Spleen (tissue), 11 donors: Measurements from ENCODE around the gene SLC1A5. TPM values are rescaled to one million over a fixed set of nuclear protein-coding genes. Genes with fewer than 3 reads are reported as not detected.

Experiments
- DNase-seq: peaks from one replicate; pipeline ENCODE4 v3.0.0-alpha.2; 2020
- H3K27ac ChIP-seq, 8 donors: fragments of 200-600 bp; sonication (generic) in 7 of 8; 1 replicate in 4 of 8; 2 replicates in 4 of 8; pipeline versions ENCODE4 v1.5.0 to v1.8.0; 2016 to 2021; ENCODE audit warnings: inconsistent platforms in 4 of 8, mild to moderate bottlenecking in 4 of 8, moderate library complexity in 1 of 8
- H3K27me3 ChIP-seq, 7 donors: fragments of 200-600 bp; sonication (generic) in 6 of 7; replicated peaks in 1 of 7; 1 replicate in 4 of 7; 2 replicates in 3 of 7; pipeline versions ENCODE4 v1.5.0 to v1.8.0; 2016 to 2021; ENCODE audit warnings: inconsistent platforms in 3 of 7, mild to moderate bottlenecking in 1 of 7
- H3K36me3 ChIP-seq, 6 donors: fragments of 200-600 bp; sonication (generic) in 5 of 6; 1 replicate in 4 of 6; 2 replicates in 2 of 6; pipeline versions ENCODE4 v1.5.0 to v1.8.0; 2016 to 2021; ENCODE audit warnings: inconsistent platforms in 2 of 6
- H3K4me1 ChIP-seq, 6 donors: fragments of 200-600 bp; sonication (generic) in 5 of 6; 1 replicate in 3 of 6; 2 replicates in 3 of 6; pipeline versions ENCODE4 v1.5.0 to v1.8.0; 2016 to 2021; ENCODE audit warnings: inconsistent platforms in 3 of 6
- H3K4me3 ChIP-seq, 8 donors: fragments of 200-600 bp; sonication (generic) in 7 of 8; 1 replicate in 4 of 8; 2 replicates in 4 of 8; pipeline versions ENCODE4 v1.5.0 to v1.8.0; 2016 to 2021; ENCODE audit warnings: inconsistent platforms in 4 of 8, mild to moderate bottlenecking in 4 of 8, moderate library complexity in 2 of 8
- H3K9me3 ChIP-seq, 8 donors: fragments of 200-600 bp; sonication (generic) in 7 of 8; 1 replicate in 4 of 8; 2 replicates in 4 of 8; pipeline versions ENCODE4 v1.5.0 to v1.8.0; 2016 to 2021; ENCODE audit warnings: inconsistent platforms in 4 of 8
- POLR2A ChIP-seq, 3 donors: fragments of 450-650 bp; IDR thresholded peaks; one replicate each; pipeline ENCODE4 v1.5.1; 2017; ENCODE audit warnings: antibody characterized with exemption in 3 of 3, mild to moderate bottlenecking in 1 of 3
- POLR2AphosphoS5 ChIP-seq, 3 donors: sonication (generic); formaldehyde crosslinking; IDR thresholded peaks; one replicate each; pipeline ENCODE4 v1.5.1; 2017; ENCODE audit warnings: antibody characterized with exemption in 3 of 3
- WGBS, 5 donors: extraction: QIAGEN DNeasy Blood & Tissue Kit in 3 of 5; methylation state at CpG; one replicate each; pipeline versions ENCODE4 v1.1.5 to v1.1.7; 2013 to 2018; 5-methylcytosine and 5-hydroxymethylcytosine counted together
- intact Hi-C: fragments of 100-400 bp; cut with DNase I; formaldehyde crosslinking; loops from one replicate; pipeline ENCODE4 v1.15.0; 2023; ENCODE audit warnings: low total_unique reads
- polyA plus RNA-seq, 3 donors: library from polyadenylated mRNA; stranded (reverse); fragments of 200-250 nt; gene quantifications; one replicate each; pipeline ENCODE4 v1.2.1, GENCODE V29; 2013
- total RNA-seq, 7 donors: library from RNA; depleted of rRNA in 3 of 7; stranded (reverse); fragments of >200 nt in 3 of 7; fragmentation: NEBNext Ultra II Directional in 4 of 7; extraction: Animal tissue kit (Norgen Biotek cat#: 25700) in 4 of 7; gene quantifications; one replicate each; pipeline versions ENCODE4 v1.1.0 to v1.2.1, GENCODE V29; 2016 to 2021
- TF ChIP-seq, protein P1 (sequence below), 11 experiments: fragments of 200-600 bp in 7 of 11; fragments of 450-650 bp in 4 of 11; sonication (generic) in 4 of 11; IDR thresholded peaks in 8 of 11; conservative IDR thresholded peaks in 3 of 11; 1 replicate in 7 of 11; 2 replicates in 4 of 11; pipeline versions ENCODE4 v1.4.0 to v1.8.0; 2016 to 2021; ENCODE audit warnings: antibody characterized with exemption in 11 of 11, inconsistent platforms in 4 of 11, mild to moderate bottlenecking in 1 of 11
- donor health status: healthy with polysubstance abuse.
- donor health status: DM: no; HTN: no; CAD: no; lungs with moderate emphysema.
- donor health status: DM: no; HTN: no; CAD: no.
- donor health status: Bipolar disorder and iron deficiency.
- donor health status: healthy.
- donor health status: DM: no; HTN: no; CAD: no.
- donor health status: DM: yes; HTN: yes; CAD: no.

SLC1A5 gene
- total and polyA plus RNA-seq, 10 donors, result 13.2 to 62.8 (median 48.0) TPM

DNA sequence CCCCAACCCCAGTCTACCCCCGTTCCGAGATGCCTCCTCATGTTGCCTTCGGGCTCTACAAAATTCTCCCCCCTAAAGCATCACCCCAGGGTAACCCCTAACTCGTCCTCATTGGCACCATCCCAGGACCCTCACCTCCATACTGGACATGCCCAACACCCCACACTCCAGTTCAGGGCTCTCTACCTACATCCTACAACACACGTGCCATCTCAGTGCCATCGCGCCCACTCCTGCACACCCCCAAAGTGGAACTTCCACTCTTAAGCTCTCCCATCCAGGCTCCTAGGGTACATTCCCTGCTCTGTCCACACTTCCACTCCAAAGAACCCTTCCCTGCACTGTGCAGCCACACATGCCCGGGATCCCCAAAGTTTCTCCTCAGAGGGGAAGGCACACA lies 43.4 kb downstream of the SLC1A5 start:
- WGBS, 5 donors, result 19 to 40% (median 27%) methylated on average over 8 of the region's 8 CpGs
- peaks cover 0 to 45% (median under 1%) of the 10 kb centered on the region in 6 donors for H3K36me3 ChIP-seq
- H3K4me1 ChIP-seq, result peaks cover 40 to 87% (median 68%) of the 10 kb centered on the region in 6 donors
- no peaks in the 10 kb centered on the region for H3K27me3 ChIP-seq
- intact Hi-C loops, result no loop called here
- TF ChIP-seq POLR2A (IDR thresholded peaks at IDR 0.05) (no peak), POLR2AphosphoS5 (IDR thresholded peaks at IDR 0.05) (no peak)
- TF ChIP-seq, protein P1, sequence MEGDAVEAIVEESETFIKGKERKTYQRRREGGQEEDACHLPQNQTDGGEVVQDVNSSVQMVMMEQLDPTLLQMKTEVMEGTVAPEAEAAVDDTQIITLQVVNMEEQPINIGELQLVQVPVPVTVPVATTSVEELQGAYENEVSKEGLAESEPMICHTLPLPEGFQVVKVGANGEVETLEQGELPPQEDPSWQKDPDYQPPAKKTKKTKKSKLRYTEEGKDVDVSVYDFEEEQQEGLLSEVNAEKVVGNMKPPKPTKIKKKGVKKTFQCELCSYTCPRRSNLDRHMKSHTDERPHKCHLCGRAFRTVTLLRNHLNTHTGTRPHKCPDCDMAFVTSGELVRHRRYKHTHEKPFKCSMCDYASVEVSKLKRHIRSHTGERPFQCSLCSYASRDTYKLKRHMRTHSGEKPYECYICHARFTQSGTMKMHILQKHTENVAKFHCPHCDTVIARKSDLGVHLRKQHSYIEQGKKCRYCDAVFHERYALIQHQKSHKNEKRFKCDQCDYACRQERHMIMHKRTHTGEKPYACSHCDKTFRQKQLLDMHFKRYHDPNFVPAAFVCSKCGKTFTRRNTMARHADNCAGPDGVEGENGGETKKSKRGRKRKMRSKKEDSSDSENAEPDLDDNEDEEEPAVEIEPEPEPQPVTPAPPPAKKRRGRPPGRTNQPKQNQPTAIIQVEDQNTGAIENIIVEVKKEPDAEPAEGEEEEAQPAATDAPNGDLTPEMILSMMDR (IDR thresholded peaks at IDR 0.05 in 8 of 11, conservative IDR thresholded peaks at IDR 0.05 in 3 of 11), result no peak
- no peaks in the 10 kb centered on the region for H3K9me3 ChIP-seq
- no peak for DNase-seq
- H3K4me3 ChIP-seq, result peak overlapping the region; percentile 82 to 99 (median 90)
- peak overlapping the region in 5 of 8 donors; percentile 90 to 97 (median 95) for H3K27ac ChIP-seq

DNA sequence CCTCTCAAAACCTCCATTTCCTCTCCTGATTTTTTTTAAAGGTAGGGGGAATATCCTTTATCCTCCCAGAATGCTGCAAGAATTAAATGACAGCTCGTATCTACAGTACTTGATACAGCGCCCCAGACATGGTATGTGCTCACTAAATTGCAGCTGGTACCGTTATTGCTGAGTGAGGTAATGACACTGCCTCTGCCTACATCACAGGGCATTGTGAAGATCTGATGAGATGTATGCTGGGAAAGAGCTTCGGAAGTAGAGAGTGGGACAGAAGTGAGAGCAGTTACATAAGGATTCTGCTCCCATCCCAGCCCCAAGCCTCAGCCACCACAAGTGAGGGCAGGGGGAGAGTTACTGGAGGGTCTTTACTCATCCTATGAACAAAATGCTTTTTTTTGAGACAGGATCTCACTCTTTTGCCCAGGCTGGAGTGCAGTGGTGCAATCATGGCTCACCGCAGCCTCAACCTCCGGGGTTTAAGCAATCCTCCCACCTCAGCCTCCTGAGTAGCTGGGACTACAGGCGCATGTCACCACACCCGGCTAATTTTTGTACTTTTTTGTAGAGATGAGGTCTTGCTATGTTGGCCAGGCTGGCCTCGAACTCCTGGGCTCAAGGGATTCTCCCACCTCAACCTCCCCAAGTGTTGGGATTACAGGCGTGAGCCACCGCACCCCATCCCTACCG lies 44.2 kb downstream of the SLC1A5 start:
- H3K9me3 ChIP-seq, result no peaks in the 10 kb centered on the region
- TF ChIP-seq, protein P1 (IDR thresholded peaks at IDR 0.05 in 8 of 11, conservative IDR thresholded peaks at IDR 0.05 in 3 of 11), result no peak
- TF ChIP-seq POLR2A (IDR thresholded peaks at IDR 0.05) (no peak), POLR2AphosphoS5 (IDR thresholded peaks at IDR 0.05) (no peak)
- peak overlapping the region in 4 of 8 donors; percentile 82 to 99 (median 94) for H3K4me3 ChIP-seq
- no peak for DNase-seq
- peaks cover 40 to 92% (median 72%) of the 10 kb centered on the region in 6 donors for H3K4me1 ChIP-seq
- H3K36me3 ChIP-seq, result peaks cover 0 to 45% (median 0%) of the 10 kb centered on the region in 6 donors
- H3K27ac ChIP-seq, result peak overlapping the region in 3 of 8 donors; percentile 5 to 97 (median 54)
- 72 to 80% (median 77%) methylated on average over 12 of the region's 12 CpGs for WGBS, 5 donors
- no peaks in the 10 kb centered on the region for H3K27me3 ChIP-seq
- intact Hi-C loops, result no loop called here

DNA sequence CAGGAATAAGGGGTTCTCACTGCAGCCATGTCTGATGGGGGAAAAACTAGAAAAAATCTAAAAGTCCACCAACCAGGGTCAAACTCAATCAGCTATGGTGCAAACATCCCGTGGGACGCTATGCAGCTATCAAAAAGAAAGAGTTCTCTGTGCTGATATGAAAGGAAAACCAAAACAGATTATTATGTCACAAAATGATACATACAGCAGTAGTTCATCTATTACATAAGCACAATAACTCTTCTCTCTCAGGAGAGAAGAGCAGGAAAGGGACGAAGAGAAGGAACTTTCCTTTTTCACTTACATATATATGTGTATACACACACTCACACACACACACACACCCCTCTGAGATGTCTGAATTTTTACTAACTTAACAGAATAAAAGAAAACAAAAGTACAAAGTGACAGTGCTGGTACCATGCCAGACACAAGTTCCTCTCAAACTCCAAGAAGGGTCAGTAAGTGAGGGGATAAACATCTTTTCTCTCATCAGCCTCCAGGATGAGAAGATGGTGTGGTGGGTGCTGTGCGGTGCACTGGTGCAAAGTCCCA lies 45.4 kb downstream of the SLC1A5 start:
- peak overlapping the region in 4 of 8 donors; percentile 16 to 97 (median 56) for H3K27ac ChIP-seq
- WGBS, 5 donors, result 49 to 75% (median 62%) methylated on average over 4 of the region's 4 CpGs

More for the DNA sequence above, 45.4 kb downstream of the SLC1A5 start:
- H3K9me3 ChIP-seq, result no peaks in the 10 kb centered on the region
- no peak for DNase-seq
- no peaks in the 10 kb centered on the region for H3K27me3 ChIP-seq
- intact Hi-C loops, result no loop called here
- H3K4me1 ChIP-seq, result peaks cover 42 to 93% (median 78%) of the 10 kb centered on the region in 6 donors
- H3K36me3 ChIP-seq, result peaks cover 0 to 47% (median 7%) of the 10 kb centered on the region in 6 donors
- TF ChIP-seq, protein P1 (IDR thresholded peaks at IDR 0.05 in 8 of 11, conservative IDR thresholded peaks at IDR 0.05 in 3 of 11), result no peak
- TF ChIP-seq POLR2AphosphoS5 (IDR thresholded peaks at IDR 0.05) (no peak), POLR2A (IDR thresholded peaks at IDR 0.05) (no peak)
- no peak overlapping the region for H3K4me3 ChIP-seq
